ENCODE data around the gene ZNF592.

ZNF592 gene

DNA sequence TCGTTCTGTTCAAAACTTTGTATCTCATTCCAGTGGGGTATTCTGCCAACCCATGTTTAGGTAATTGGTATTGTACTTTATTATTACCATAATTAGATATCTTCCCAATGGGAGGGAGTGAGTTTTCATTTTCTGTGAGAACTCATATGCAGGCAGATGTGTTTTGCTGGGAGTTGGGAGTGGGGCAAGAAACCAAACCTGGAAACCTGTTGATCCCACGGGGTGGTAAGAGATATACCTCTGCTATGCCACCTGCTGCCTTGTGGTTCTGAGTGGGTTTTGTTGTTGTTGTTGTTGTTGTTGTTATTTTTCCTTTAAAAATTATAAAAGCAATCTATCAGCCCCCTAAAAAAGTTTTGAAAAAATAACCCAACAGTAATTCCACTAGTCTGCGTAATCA lies 32.1 kb downstream of the ZNF592 start:
- no peak for DNase-seq

DNA sequence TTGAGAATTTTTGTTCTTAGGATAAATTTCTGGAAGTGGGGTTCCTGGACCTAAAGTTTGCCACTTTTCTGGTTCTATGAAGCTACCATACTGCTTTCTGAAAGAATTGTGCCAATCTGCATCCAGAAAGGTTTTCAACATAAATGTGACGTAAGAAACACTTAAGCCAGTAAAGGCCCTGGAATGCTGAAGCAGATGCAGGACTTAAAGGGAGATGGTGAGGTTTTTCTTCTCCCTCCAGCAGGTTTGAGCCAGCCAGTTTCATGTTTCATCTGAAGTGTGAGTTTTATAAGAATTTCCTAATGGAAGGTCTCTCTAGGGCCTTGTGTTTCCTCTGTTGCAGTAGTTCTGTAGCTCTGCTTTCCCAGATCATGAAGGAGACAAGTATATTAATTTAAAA lies 33.1 kb downstream of the ZNF592 start:
- no peak for DNase-seq

DNA sequence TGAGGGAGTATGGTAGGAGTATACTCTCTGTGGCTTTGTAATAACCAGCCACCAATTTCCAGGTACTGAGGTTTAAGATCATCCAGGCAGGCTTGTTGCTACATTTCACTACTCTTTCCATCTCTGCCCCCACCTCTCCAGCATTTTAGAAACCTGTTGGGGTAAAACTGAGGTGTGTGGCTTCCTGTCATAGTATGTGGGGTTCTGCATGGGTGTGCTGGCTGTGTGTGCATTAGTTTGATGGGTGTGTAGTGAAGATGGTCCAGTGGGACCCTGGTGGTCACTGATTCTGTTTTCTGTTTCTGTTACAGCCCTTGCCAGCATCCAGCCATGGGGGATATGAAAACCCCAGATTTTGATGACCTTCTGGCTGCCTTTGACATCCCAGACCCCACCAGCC lies 34.0 kb downstream of the ZNF592 start:
- DNase-seq = no peak

DNA sequence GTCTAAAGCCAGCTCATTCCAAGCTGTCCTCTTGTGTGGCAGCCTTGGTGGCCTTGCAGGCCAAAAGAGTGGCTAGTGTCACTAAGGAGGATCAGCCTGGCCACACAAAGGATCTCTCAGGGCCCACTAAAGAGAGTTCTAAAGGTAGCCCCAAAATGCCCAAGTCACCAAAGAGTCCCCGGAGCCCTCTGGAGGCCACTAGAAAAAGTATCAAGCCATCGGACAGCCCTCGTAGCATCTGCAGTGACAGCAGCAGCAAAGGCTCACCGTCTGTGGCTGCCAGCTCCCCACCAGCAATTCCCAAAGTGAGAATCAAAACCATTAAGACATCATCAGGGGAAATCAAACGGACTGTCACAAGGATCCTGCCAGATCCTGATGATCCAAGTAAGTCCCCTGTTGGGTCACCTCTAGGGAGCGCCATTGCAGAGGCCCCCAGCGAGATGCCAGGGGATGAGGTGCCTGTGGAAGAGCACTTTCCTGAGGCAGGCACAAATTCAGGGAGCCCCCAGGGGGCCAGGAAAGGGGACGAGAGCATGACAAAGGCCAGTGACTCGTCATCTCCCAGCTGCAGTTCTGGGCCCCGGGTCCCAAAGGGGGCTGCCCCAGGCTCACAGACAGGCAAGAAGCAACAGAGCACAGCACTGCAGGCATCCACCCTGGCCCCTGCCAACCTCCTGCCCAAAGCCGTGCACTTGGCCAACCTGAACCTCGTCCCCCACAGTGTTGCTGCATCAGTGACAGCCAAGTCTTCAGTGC lies 35.3 kb downstream of the ZNF592 start:
- DNase-seq = no peak

DNA sequence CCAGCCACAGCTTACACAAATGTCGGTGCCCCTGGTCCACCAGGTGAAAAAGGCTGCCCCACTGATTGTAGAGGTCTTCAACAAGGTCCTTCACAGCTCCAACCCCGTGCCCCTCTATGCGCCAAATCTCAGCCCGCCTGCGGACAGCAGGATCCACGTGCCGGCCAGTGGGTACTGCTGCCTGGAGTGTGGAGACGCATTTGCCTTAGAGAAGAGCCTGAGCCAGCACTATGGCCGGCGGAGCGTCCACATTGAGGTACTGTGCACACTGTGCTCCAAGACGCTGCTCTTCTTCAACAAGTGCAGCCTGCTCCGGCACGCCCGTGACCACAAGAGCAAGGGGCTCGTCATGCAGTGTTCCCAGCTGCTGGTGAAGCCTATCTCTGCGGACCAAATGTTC lies 35.9 kb downstream of the ZNF592 start:
- no peak for DNase-seq

DNA sequence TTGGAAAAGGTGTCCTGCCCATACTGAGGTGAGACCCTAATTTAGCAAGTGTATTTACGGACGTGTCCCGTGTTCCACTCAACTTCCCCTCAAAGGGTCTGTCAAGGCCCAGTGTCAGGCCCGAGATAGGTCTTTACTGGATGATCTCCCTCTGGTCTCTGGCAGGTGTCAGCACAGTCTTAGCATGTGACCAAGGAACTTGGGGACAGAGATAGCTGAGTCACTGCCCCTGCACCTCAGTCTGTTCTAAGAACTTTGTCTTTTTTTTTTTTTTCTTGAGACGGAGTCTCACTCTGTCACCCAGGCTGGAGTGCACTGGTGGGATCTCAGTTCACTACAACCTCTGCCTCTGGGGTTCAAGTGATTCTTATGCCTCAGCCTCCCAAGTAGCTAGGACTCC lies 36.7 kb downstream of the ZNF592 start:
- no peak for DNase-seq

DNA sequence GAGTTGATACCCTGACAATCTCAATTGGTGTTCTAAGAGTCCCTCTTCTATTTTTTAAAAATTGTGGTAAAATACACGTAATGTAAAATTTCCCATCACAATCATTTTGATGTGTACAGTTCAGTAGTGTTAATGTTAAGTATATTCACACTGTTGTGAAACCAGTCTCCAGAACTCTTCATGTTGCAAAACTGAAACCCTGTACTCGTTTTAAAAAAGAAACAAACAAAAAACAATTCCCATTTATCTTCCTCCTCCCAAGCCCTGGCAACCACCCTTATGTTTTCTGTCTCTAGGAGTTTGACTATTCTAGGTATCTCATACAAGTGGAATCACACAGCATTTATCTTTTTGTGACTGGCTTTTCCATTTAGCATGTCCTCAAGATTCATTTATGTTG lies 40.1 kb downstream of the ZNF592 start:
- DNase-seq = no peak

DNA sequence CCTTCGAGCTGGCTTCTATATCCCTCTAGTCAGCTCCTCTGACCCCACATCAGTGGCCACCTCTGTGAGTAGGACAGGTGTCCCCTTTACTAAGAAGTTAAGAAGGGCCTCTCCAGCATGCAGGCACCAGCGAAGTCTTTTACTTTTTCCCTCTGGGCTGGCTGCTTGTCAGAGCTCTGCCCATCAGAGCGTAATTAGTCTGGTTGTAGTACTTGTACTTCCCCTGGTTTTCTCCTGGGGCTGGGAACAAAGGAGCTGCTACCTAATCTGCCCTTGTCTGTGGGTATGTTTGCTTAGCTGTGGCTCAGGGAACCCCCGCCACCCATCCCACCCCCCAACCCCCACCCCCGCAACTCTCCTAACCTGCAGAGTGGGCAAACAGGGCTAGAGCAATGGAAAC lies 41.4 kb downstream of the ZNF592 start:
- no peak for DNase-seq

DNA sequence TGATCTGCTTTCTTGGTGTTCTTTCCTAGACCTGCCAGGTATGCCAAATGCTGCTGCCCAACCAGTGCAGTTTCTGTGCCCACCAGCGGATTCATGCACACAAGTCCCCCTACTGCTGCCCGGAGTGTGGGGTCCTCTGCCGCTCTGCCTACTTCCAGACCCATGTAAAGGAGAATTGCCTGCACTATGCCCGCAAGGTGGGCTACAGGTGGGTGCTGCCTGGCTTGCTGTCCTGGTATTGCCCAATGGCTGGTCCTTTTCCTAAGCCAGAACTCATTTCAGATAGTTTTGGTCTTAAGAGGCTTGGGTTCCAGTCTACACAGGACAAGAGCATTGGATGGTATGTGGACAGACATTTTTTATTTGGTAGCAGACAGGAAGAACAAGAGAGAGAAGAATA lies 42.3 kb downstream of the ZNF592 start:
- no peak for DNase-seq

DNA sequence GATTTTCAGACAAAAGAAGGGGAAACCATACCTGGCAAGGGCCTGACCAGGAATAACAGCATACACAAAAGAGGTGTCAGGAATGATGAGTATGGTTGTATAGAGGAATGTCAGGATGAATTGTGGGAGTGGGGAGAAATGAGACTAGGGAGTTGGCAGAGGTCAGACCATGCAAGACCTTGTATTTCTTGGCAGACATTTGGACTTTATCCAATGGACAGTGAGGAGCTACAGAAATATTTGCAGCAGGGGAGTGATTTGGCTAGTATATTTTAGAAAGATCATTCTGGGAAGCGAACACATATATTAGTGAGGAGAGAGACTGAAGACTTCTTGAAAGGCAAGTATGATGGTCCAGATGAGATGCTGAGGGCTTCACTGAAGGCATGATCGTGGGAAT lies 43.4 kb downstream of the ZNF592 start:
- DNase-seq = no peak

DNA sequence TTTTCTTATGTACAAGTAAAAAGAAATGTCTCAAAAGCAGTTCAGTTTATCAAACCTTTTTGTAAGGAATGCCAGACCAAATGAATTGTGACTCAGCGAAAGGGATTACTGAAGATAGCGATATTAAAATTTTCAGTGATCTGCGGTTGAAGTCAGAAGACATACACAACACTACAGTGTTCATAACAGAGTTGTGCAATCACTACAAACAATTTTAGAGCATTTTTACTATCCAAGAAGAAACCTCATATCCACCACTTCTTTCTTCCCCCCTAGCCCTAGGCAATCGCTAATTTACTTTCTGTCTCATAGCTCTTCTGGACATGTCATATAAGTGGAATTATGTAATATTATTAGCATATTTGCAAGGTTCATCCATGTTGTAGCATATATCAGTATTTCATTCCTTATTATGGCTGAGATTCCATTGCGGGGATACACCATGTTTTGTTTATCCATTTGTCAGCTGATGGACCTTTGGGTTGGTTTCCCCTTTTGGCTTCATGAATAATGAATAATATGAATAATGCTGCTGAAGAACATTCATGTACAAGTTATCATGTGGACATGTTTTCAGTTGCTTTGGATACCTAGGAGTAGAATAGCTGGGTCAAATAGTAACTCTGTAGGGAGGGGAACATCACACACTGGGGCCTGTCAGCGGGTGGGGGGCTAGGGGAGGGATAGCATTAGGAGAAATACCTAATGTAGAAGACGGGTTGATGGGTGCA lies 45.2 kb downstream of the ZNF592 start:
- no peak for DNase-seq

DNA sequence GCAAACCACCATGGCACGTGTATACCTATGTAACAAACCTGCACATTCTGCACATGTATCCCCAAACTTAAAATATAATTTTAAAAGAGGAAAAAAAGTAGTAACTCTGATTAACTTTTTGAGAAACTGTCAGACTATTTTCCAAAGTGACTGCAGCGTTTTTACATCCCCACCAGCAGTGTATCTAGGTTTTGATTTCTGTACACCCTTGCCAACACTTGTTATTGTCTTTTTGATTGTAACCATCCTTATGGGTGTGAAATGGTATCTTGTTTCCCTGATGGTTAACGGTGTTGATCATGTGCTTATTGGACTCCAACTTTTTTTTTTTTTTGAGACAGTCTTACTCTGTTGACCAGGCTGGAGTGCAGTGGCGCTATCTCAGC lies 45.8 kb downstream of the ZNF592 start:
- DNase-seq = no peak

DNA sequence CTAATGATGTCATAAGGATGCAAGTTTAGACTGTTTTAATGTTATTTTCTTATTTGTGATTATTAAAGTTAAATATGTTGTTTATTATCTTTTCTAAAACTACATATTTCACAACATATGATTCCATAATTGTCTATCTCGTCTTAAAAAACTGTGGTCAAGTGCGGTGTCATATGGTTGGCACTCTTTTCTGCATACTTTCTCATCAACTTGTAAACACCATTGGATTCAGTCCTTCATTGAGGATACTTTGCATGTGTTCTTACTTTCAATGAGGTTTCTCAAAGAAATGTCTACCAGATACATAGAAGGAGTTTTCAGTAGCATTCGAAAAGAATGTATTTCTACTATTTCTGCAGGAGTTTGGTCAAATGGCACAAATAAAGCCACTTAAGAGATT lies 46.8 kb downstream of the ZNF592 start:
- no peak for DNase-seq

DNA sequence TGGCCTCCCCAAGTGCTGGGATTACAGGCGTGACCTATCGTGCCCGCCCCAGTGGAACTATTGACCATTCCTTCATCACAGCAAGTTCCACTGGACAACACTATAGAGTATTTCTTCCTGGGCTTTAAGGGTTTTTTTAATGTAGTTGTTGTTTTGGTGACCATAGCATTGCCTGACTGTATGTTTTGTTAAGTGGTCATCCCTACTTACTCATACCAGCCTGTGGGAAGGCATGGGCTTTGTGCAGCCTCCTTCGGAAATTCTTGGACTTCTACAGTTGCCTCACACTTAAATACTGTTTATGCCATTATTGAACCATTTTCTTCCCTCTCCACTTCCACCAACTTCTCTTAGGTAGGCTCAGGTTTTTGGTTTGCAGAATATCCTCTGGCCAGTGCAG lies 48.8 kb downstream of the ZNF592 start:
- DNase-seq = no peak

DNA sequence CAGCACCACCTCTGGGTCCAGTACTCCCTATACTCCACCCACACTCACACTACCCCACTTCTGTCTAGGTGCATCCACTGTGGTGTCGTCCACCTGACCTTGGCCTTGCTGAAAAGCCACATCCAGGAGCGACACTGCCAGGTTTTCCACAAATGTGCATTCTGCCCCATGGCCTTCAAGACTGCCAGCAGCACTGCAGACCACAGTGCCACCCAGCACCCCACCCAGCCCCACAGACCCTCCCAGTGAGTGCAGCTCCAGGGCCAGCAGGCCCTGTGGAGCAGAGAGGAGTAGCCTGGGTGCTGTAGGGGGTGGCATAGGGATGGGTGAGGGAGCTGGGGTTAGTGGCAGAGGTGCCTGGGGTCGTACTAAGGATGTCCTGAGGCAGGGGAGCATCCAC lies 49.4 kb downstream of the ZNF592 start:
- no peak for DNase-seq

DNA sequence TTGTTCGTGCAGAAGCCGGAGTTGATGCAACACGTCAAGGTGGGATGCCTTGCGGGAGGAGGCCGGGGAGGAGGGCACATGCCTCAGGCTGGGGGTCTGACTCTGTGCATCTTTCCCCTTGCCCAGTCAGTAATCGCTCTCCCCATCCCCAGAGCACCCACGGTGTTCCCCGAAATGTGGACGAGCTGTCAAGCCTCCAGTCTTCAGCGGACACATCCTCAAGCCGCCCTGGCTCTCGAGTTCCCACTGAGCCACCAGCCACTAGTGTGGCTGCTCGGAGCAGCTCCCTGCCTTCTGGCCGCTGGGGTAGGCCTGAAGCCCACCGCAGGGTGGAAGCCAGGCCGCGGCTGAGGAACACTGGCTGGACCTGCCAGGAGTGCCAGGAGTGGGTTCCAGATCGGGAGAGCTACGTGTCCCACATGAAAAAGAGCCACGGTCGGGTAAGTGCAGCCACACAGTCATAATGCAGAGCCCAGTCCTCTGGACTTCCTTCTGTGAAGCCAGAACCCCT lies 50.1 kb downstream of the ZNF592 start:
- DNase-seq = no peak

DNA sequence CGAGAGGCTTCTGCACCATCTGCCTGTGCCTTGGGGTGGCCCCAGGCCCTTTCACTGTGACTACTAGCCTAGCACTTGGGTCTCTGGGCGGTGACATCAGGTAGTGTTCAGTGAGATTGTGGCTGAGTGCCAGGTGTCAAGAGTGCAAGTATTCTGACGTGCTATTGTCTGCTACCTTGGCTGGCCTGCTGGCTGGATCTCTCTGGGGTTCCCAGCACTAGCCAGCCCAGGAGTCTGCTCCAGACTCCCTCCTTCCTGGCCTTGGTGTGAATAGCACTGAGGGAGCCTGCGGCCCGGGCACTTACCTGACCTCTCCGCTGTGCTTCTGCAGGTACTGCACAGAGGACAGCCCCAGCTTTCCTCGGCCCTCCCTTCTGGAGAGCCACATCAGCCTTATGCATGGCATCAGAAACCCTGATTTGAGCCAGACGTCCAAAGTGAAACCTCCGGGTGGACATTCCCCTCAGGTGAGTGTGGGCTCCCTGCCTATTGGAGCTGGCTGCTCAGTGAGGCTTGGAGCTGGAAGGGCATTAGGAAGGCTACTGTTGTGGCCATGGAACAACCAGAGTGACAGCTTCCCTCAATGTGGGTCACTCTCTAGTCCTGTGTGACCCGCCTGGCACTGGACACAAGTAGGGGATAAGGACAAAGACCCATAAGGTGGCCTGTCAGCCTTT lies 51.3 kb downstream of the ZNF592 start:
- no peak for DNase-seq

DNA sequence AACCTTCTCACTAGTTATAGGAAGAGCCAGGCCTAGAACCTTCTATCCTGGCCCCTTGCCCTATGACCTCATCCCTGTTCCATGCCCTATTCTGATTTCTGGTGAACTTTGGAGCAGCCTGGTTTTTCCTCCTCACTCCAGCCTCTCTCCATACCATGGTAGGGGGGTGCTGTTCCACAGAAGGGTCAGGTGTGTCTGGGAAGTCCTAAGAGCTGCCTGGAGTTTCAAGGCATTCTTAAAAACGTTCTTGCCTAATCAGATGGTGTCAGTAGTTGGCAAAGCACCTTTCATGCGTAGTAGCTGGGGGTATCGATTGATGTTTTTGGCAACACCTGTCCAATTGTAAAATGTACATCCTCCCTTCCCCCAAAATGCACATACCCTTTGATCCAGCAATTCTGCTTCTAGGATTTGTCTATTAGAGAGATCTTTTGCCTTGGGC lies 52.0 kb downstream of the ZNF592 start:
- no peak for DNase-seq

DNA sequence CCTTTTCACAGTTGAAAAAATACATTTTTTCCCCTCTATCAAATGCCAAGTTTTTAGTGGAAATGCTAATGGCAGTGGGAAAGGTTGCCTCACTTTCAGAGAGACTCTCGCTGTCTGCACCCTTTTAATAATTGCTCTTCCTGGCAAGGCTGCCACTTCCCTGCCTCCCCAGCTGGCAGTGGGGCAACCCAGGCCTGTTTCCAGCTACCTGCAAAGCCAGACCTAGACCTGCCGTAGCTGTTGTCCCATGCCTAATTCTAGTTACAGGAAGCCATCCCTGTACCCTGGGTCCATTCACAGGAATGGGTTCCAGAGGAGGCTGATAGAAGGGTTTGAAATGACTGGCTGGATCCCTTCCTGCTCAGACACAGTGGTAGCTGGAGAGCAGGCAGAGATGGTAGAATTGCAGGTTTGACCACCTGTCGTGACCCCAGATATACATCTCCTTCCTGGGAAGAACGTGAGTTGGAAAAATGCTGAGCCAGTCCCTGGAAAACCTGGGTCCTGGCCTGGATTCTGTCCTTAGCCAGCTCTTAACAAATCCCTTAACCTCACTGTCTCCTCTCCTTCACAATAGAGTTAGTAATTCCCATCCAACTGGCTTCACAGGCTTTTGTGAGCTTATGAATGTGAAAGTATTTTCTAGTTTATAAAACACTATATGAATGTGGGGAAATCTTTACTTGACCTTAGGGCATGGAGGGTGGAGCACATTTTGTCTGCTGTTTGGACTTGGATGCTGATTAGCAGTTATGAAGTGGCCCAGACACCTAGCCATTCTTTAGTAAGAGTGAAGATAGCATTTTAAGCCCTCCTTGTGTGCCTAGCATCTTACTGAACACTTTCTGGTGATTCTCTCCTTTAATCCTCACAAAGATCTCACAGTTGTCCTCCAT lies 55.9 kb downstream of the ZNF592 start:
- DNase-seq = no peak

DNA sequence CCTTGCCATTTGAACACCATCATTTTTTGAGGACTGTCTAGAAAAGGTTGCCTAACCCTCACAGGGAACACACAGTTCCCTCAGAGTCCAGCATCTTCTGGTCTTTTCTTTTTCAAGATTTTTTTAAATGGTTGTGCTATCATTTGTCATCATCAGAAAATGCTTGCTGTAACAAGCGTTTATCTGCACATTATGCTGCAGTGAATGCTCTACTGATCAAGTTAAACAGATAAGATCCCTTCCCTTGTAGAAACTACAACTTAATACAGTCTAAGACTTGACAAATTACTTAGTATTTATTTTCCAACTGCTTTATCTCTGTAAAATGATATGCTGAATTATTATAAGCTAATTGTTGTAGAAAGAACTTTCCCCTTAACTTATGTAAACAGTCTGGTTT lies 56.8 kb downstream of the ZNF592 start:
- DNase-seq = no peak

DNA sequence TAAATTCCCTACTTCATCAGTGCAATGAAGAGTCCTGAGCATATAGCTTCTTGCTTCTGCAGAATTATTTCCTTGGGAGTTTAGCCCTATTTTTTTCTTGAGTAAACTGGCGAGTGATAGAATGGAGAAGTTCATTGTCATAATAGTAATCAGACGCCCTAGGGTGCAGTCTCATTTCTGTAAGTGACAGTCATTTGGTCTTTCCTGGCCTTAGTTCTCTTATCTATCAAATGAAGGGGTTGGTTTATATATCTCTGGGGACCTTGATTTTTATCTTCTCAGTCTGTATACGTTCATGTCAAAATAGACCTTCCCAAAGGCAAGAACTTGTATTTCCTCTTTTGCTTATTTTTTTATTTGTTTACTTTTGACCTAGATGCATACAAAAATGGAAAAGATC lies 58.8 kb downstream of the ZNF592 start:
- no peak for DNase-seq

DNA sequence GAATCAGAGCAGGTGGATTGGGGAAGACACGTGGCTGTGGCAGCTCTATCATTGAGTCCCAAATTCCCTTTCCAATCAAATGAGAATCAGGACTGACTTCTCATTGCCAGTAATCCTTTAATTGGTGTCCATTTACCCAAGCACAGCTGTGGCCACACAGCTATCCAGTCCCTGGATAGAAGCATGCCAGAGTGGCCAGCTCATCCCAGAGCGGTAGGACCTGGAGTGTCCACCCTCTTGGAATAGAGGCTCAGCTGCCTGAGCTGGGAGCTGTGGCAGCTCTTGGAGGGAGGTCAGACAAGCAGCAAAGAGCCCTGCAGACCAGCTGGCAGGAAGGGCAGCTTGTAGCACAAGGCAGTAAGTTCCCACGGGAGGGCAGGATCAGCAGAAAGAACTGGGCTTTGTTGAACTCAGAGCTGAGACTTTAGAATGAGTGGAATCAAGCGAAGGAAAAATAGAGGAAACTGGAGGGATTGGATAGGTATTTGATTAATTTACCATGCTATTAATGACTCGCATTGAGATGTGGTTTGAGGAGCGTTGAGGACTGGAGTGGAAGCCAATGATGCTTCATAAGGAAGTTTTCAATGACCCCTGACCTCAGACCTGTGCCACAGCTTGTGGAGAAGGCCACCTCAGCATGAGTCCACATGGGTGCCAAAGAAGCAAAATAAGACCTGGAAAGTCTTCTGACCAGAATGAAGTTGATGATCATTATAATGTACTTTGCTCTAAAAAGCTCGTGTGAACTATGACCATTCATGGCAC lies 61.9 kb downstream of the ZNF592 start:
- no peak for DNase-seq

Measured in NCI-H446 treated with DMSO at 0.1 percent for 48 hours (cell line).